AG10803 (cell line): ENCODE data around the gene PLPPR1.
"Not testable (repeated sequence)": the region's sequence is repeated elsewhere in the genome, so short reads cannot be mapped to it uniquely, and the experiment has no call there.

Experiments used
- DNase-seq: peaks from one replicate; pipeline ENCODE4 v3.0.0; 2010; ENCODE audit warnings: low read depth
- H3K4me3 ChIP-seq: 2 replicates; pipeline ENCODE4 v1.5.1; 2011; ENCODE audit warnings: mild to moderate bottlenecking, low read length, control low read depth
- CTCF ChIP-seq: conservative IDR thresholded peaks from 2 replicates; pipeline ENCODE4 v1.5.1; 2011; ENCODE audit warnings: mild to moderate bottlenecking, low read length, control low read depth, inconsistent platforms

PLPPR1 gene

DNA sequence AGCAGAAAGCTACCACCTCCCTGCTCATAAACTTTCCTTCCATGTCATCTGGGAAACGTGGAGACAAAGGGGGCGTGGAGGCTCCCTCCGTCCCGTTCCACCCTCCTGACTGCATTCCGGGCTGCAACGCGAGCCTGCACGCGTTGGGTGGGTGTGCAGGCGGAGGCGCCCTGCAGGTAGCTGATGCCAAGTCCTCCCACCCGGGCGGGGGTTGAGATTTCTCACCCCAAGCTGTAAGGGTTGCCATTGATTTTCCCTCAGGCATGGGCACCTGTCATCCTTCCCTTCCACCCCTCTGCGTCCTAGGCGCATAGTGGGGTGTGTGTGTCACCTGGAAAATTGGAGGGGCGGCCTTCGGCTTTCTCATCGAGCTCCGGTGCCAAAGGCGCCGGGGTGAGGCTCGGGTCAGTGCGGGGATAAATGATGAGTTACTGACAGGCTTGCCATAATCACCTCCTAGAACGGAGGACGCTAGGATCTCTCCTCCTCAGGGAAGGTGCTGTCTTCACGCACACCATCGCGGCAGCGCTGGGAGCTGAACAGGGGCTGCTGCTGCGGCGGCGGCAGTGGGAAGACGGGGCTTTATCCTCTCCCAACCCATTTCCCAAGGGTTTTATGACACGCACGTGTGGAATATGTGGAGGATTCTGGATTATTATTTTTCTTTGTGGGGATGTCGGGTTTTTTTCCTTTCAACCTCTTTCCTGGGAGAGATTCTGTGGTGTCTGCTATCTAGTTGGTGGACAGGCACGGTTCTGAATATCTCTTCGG, 973 bp downstream of the PLPPR1 start:
- DNase-seq, result no peak
- no peak for TF ChIP-seq CTCF
- H3K4me3 ChIP-seq, result no peak overlapping the region; the same call in 1 of the 2 replicates

DNA sequence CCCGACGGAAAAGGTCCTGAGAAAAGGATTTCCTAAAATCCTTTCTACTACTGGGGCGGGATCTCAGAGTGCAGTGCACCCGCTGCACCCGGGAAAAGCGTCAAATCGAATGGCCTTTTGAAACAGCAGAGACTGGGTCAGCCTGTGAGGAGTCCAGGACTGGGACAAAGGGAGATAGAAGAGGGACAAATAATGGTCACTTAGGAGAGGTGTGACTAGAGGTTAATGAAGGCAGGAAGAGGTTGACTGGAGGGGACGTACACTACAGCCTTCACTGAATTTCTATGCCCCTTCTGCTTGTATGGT, 1.5 kb downstream of the PLPPR1 start:
- TF ChIP-seq CTCF, result no peak
- no peak overlapping the region for H3K4me3 ChIP-seq
- no peak for DNase-seq

GRCh38 chr9:101032426-101032825, 3.9 kb downstream of the PLPPR1 start:
- no peak for TF ChIP-seq CTCF
- no peak overlapping the region for H3K4me3 ChIP-seq
- DNase-seq, result no peak

- H3K4me3 ChIP-seq, result no peak overlapping the region
- no peak for TF ChIP-seq CTCF
- no peak for DNase-seq
Measured at GRCh38 chr9:101034222-101034621, 5.7 kb downstream of the PLPPR1 start.

- TF ChIP-seq CTCF, result no peak
- DNase-seq, result no peak
- H3K4me3 ChIP-seq, result no peak overlapping the region
Measured at GRCh38 chr9:101035098-101035497, 6.6 kb downstream of the PLPPR1 start.

DNA sequence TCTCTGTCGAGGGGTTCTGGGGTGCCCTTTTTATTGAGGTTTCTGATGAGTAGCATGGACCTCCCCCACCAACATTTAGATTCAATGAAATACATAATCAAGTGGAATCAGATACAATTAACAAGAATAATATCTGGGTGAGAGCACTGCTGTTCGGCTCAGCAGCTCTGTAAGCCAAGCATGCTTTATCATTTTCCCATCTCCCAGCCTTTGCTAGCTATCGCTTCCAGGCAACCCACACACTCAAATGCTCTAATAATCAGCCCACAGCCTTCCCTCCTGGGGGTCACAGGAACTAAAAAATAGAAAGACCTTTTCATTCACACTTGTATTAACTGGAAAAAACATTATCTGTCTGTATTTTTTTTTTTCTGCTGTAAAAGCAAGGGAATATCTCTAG, 8.9 kb downstream of the PLPPR1 start:
- no peak for TF ChIP-seq CTCF
- H3K4me3 ChIP-seq, result no peak overlapping the region
- DNase-seq, result no peak

DNA sequence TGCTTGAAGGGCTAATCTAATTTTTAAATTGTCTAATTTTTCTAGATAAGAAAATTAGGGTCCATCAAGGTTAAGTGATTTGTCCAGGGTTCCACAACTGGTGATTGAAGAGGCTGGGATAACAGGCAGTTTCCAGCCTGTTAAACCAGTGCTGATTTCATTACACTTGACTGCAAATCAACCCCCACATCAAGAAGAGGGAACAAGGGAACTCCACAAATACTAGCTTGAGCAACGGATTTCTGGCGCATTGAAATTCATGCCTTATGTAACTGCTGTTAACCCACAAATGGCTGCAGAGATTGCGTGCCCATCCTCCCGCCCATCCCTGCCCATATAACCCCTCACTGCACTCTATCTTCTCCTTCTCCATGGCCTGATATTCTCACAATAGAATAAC, 10.0 kb downstream of the PLPPR1 start:
- H3K4me3 ChIP-seq, result no peak overlapping the region
- no peak for DNase-seq
- TF ChIP-seq CTCF, result no peak

DNA sequence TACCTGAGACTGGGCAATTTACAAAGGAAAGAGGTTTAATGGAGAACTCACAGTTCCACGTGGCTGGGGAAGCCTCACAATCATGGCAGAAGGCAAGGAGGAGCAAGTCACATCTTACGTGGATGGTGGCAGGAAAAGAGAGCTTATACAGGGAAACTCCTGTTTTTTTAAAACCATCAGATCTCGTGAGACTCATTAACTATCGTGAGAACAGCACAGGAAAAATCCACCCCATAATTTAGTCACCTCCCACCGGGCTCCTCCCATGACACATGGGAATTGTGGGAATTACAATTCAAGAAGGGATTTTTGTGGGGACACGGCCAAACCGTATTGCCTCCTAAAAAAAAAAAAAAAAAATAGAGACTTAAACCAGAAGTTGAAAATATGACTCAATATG, 11.1 kb downstream of the PLPPR1 start:
- DNase-seq, result not testable (repeated sequence)

More for the DNA sequence above, 11.1 kb downstream of the PLPPR1 start:
- not testable (repeated sequence) for H3K4me3 ChIP-seq
